H9 (cell line): ENCODE results near the gene AK5. TPM values are rescaled to one million over a fixed set of nuclear protein-coding genes. Genes with fewer than 3 reads are reported as not detected.

Experiments
- DNase-seq: peaks from one replicate; pipeline ENCODE4 v3.0.0-alpha.2; 2017
- H2AFZ ChIP-seq: one replicate; pipeline ENCODE4 v1.6.1; 2013; ENCODE audit warnings: mild to moderate bottlenecking, low read length, control low read depth, moderate library complexity
- H2AK5ac ChIP-seq: 2 replicates; pipeline ENCODE4 v1.6.1; 2013; ENCODE audit warnings: low read length, control low read depth, mixed read lengths; ENCODE audit not compliant: insufficient read length
- H2BK120ac ChIP-seq: one replicate; pipeline ENCODE4 v1.6.1; 2013; ENCODE audit warnings: low read depth, mild to moderate bottlenecking, low read length, control low read depth, inconsistent platforms; ENCODE audit not compliant: poor library complexity, severe bottlenecking
- H2BK12ac ChIP-seq: 2 replicates; pipeline ENCODE4 v1.6.1; 2013; ENCODE audit warnings: low read length, control low read depth, mixed read lengths, low read depth; ENCODE audit not compliant: insufficient read length
- H2BK15ac ChIP-seq: 2 replicates; pipeline ENCODE4 v1.6.1; 2013; ENCODE audit warnings: low read depth, low read length, control low read depth
- H2BK20ac ChIP-seq: one replicate; pipeline ENCODE4 v1.6.1; 2013; ENCODE audit warnings: low read depth, mild to moderate bottlenecking, low read length, control low read depth, inconsistent platforms; ENCODE audit not compliant: poor library complexity, severe bottlenecking
- H2BK5ac ChIP-seq: 2 replicates; pipeline ENCODE4 v1.6.1; 2013; ENCODE audit warnings: low read length, control low read depth, mixed read lengths; ENCODE audit not compliant: insufficient read length
- H3K14ac ChIP-seq: 2 replicates; pipeline ENCODE4 v1.6.1; 2013; ENCODE audit warnings: low read length, control low read depth; ENCODE audit not compliant: insufficient read depth
- H3K18ac ChIP-seq: 2 replicates; pipeline ENCODE4 v1.6.1; 2013; ENCODE audit warnings: low read depth, mild to moderate bottlenecking, mixed read lengths, low read length, control low read depth; ENCODE audit not compliant: insufficient read length
- H3K23ac ChIP-seq: 2 replicates; pipeline ENCODE4 v1.6.1; 2013; ENCODE audit warnings: low read length, control low read depth, mixed read lengths, low read depth; ENCODE audit not compliant: insufficient read length
- H3K23me2 ChIP-seq: 2 replicates; pipeline ENCODE4 v1.6.1; 2013; ENCODE audit warnings: low read depth, mild to moderate bottlenecking, mixed read lengths, low read length, control low read depth; ENCODE audit not compliant: insufficient read length, poor library complexity, severe bottlenecking
- H3K27ac ChIP-seq: 2 replicates; pipeline ENCODE4 v1.5.1; 2013; ENCODE audit warnings: low read length, control low read depth, mixed read lengths, low read depth; ENCODE audit not compliant: insufficient read length
- H3K27me3 ChIP-seq: 2 replicates; pipeline ENCODE4 v1.6.1; 2013; ENCODE audit warnings: low read length, control low read depth, inconsistent platforms; ENCODE audit not compliant: insufficient read depth
- H3K4ac ChIP-seq: 2 replicates; pipeline ENCODE4 v1.6.1; 2013; ENCODE audit warnings: low read depth, mild to moderate bottlenecking, control low read depth, inconsistent platforms, low read length, moderate library complexity
- H3K4me1 ChIP-seq: 2 replicates; pipeline ENCODE4 v1.6.1; 2013; ENCODE audit warnings: low read length, control low read depth, inconsistent platforms; ENCODE audit not compliant: insufficient read depth
- H3K4me2 ChIP-seq: 2 replicates; pipeline ENCODE4 v1.6.1; 2013; ENCODE audit warnings: low read length, control low read depth, mixed read lengths; ENCODE audit not compliant: insufficient read length, insufficient read depth
- H3K56ac ChIP-seq: 2 replicates; pipeline ENCODE4 v1.6.1; 2013; ENCODE audit warnings: low read depth, mild to moderate bottlenecking, mixed read lengths, low read length, control low read depth; ENCODE audit not compliant: insufficient read length
- H3K79me1 ChIP-seq: 2 replicates; pipeline ENCODE4 v1.6.1; 2013; ENCODE audit warnings: low read depth, mild to moderate bottlenecking, moderate library complexity, low read length, control low read depth, inconsistent platforms; ENCODE audit not compliant: insufficient read depth, poor library complexity, severe bottlenecking
- H3K79me2 ChIP-seq: 2 replicates; pipeline ENCODE4 v1.6.1; 2013; ENCODE audit warnings: low read length, control low read depth, inconsistent platforms; ENCODE audit not compliant: insufficient read depth
- H3K9ac ChIP-seq: 2 replicates; pipeline ENCODE4 v1.6.1; 2013; ENCODE audit warnings: low read length, control low read depth, mixed read lengths; ENCODE audit not compliant: insufficient read length; ENCODE audit errors: extremely low read depth
- H3K9me3 ChIP-seq: one replicate; pipeline ENCODE4 v1.6.1; 2013; ENCODE audit warnings: low read depth, low read length, inconsistent platforms; ENCODE audit not compliant: control insufficient read depth
- H3T11ph ChIP-seq: one replicate; pipeline ENCODE4 v1.6.1; 2013; ENCODE audit warnings: mild to moderate bottlenecking, low read length, control low read depth, inconsistent platforms
- H4K20me1 ChIP-seq: one replicate; pipeline ENCODE4 v1.6.1; 2013; ENCODE audit not compliant: control insufficient read depth, insufficient read length, insufficient read depth
- H4K5ac ChIP-seq: 2 replicates; pipeline ENCODE4 v1.6.1; 2013; ENCODE audit warnings: low read depth, mild to moderate bottlenecking, mixed read lengths, low read length, control low read depth; ENCODE audit not compliant: insufficient read length
- H4K8ac ChIP-seq: replicated peaks from 2 replicates; pipeline ENCODE4 v1.6.1; 2013; ENCODE audit warnings: low read length, control low read depth, mixed read lengths, low read depth; ENCODE audit not compliant: insufficient read length
- H4K91ac ChIP-seq: 2 replicates; pipeline ENCODE4 v1.6.1; 2013; ENCODE audit warnings: low read depth, mild to moderate bottlenecking, moderate library complexity, mixed read lengths, low read length, control low read depth; ENCODE audit not compliant: insufficient read length
- H3K27ac Mint-ChIP-seq, 3 experiments: 2 replicates in 2 of 3; 3 replicates in 1 of 3; pipeline ENCODE4 v1.8.0; 2020 to 2021; ENCODE audit warnings: mixed read lengths in 3 of 3, mild to moderate bottlenecking in 1 of 3, moderate library complexity in 1 of 3
- H3K27me3 Mint-ChIP-seq: 2 replicates; pipeline ENCODE4 v1.8.0; 2021; ENCODE audit warnings: low read depth, mild to moderate bottlenecking, moderate library complexity, mixed read lengths
- H3K36me3 Mint-ChIP-seq, 3 experiments: 2 replicates in 2 of 3; 3 replicates in 1 of 3; pipeline ENCODE4 v1.8.0; 2020 to 2021; ENCODE audit warnings: low read depth in 3 of 3, mixed read lengths in 3 of 3; ENCODE audit not compliant: insufficient read depth in 1 of 3
- H3K4me1 Mint-ChIP-seq, 2 experiments: 2 replicates each; pipeline ENCODE4 v1.8.0; 2020; ENCODE audit warnings: mixed read lengths in 2 of 2
- H3K4me3 Mint-ChIP-seq, 2 experiments: 2 replicates in 1 of 2; 3 replicates in 1 of 2; pipeline ENCODE4 v1.8.0; 2020 to 2021; ENCODE audit warnings: mild to moderate bottlenecking in 2 of 2, mixed read lengths in 2 of 2, moderate library complexity in 1 of 2
- H3K9me3 Mint-ChIP-seq, 2 experiments: 2 replicates in 1 of 2; 3 replicates in 1 of 2; pipeline ENCODE4 v1.8.0; 2020; ENCODE audit warnings: mild to moderate bottlenecking in 2 of 2, mixed read lengths in 2 of 2, moderate library complexity in 1 of 2
- WGBS: extraction: QIAGEN DNeasy Blood & Tissue Kit; methylation state at CpG from one replicate; pipeline ENCODE4 v1.1.7; 2013; ENCODE audit warnings: missing lambda C conversion rate, low lambda C conversion rate, mixed read lengths; ENCODE audit not compliant: insufficient read length; ENCODE audit errors: extremely low coverage; 5-methylcytosine and 5-hydroxymethylcytosine counted together
- total RNA-seq: library from RNA; stranded (reverse); gene quantifications from 2 replicates; pipeline ENCODE4 v1.2.1, GENCODE V29; 2021
- TF ChIP-seq, protein P1 (sequence below): fragments of 200-600 bp; sonication (generic); conservative IDR thresholded peaks from 3 replicates; pipeline ENCODE4 v1.8.0; 2021; ENCODE audit warnings: antibody characterized with exemption, mild to moderate bottlenecking

The AK5 gene
- total RNA-seq, 1 experiment from 2014 or later: 2.5 TPM

DNA sequence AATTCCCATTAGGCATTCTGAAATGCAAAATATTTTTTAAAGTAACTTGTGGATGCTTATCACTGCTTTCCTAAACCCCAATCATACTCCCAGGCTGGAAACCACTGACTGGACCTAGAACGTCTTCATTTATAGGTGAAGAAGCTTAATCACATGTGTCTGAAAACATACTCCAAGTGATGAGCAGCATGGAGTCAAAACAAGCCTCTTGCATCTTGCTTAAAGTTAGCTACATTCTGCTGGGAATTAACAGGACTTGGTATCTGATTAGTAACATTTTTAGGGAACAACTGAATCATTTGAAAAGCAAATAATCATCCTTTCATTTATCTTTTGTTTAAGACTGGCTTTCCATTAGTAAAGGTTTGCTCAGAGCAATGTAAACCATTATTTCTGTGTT is 105.7 kb downstream of the AK5 start:
- no peaks in the 10 kb centered on the region for H3K27me3 Mint-ChIP-seq
- no peak overlapping the region for H2BK5ac ChIP-seq
- WGBS: no CpG with 5 or more reads among the region's 1 CpG
- H4K20me1 ChIP-seq: no peaks in the 10 kb centered on the region
- H4K8ac ChIP-seq: no peak overlapping the region
- H3K27ac ChIP-seq: no peak overlapping the region
- peaks cover 3% of the 10 kb centered on the region; the same call in 1 of the 2 replicates for H3K4me1 ChIP-seq
- H3K4ac ChIP-seq: no peak overlapping the region
- no peak overlapping the region for H3K14ac ChIP-seq
- TF ChIP-seq, protein P1, sequence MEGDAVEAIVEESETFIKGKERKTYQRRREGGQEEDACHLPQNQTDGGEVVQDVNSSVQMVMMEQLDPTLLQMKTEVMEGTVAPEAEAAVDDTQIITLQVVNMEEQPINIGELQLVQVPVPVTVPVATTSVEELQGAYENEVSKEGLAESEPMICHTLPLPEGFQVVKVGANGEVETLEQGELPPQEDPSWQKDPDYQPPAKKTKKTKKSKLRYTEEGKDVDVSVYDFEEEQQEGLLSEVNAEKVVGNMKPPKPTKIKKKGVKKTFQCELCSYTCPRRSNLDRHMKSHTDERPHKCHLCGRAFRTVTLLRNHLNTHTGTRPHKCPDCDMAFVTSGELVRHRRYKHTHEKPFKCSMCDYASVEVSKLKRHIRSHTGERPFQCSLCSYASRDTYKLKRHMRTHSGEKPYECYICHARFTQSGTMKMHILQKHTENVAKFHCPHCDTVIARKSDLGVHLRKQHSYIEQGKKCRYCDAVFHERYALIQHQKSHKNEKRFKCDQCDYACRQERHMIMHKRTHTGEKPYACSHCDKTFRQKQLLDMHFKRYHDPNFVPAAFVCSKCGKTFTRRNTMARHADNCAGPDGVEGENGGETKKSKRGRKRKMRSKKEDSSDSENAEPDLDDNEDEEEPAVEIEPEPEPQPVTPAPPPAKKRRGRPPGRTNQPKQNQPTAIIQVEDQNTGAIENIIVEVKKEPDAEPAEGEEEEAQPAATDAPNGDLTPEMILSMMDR: no peak
- no peak overlapping the region for H2AK5ac ChIP-seq
- no peaks in the 10 kb centered on the region for H3K36me3 Mint-ChIP-seq
- H4K5ac ChIP-seq: no peak overlapping the region
- H3K9ac ChIP-seq: no peak overlapping the region
- no peak overlapping the region for H3K18ac ChIP-seq
- H3K23ac ChIP-seq: no peak overlapping the region
- H3K79me2 ChIP-seq: no peaks in the 10 kb centered on the region
- no peak overlapping the region for H2BK20ac ChIP-seq
- H3K27ac Mint-ChIP-seq: no peak overlapping the region
- no peak overlapping the region for H2AFZ ChIP-seq
- no peaks in the 10 kb centered on the region for H3K9me3 Mint-ChIP-seq
- H4K91ac ChIP-seq: no peak overlapping the region
- no peak overlapping the region for H2BK15ac ChIP-seq
- H3K27me3 ChIP-seq: no peaks in the 10 kb centered on the region
- H3K79me1 ChIP-seq: no peaks in the 10 kb centered on the region
- H3K56ac ChIP-seq: no peak overlapping the region
- no peak for DNase-seq
- H3K9me3 ChIP-seq: no peaks in the 10 kb centered on the region
- no peak overlapping the region for H3K4me3 Mint-ChIP-seq
- no peak overlapping the region for H3K4me2 ChIP-seq
- H3K4me1 Mint-ChIP-seq: peaks cover 11 to 15% of the 10 kb centered on the region in 2 experiments
- H2BK12ac ChIP-seq: no peak overlapping the region
- no peaks in the 10 kb centered on the region for H3K23me2 ChIP-seq
- no peak overlapping the region for H3T11ph ChIP-seq
- no peak overlapping the region for H2BK120ac ChIP-seq
